A673 (cell line): ENCODE data around the gene SHC3.

Source experiments
- EZH2 ChIP-seq: fragments of 200-600 bp; sonication (generic); IDR thresholded peaks from 2 replicates; pipeline ENCODE4 v1.6.1; 2017; ENCODE audit warnings: borderline replicate concordance, low read depth, mild to moderate bottlenecking, mixed read lengths, antibody characterized with exemption, low read length; ENCODE audit not compliant: poor library complexity, severe bottlenecking
- TF ChIP-seq, protein P1 (sequence below): fragments of 300-800, 200-600 bp; sonication (generic); conservative IDR thresholded peaks from 2 replicates; pipeline ENCODE4 v1.5.1; 2017; ENCODE audit warnings: low read depth, mild to moderate bottlenecking, antibody characterized with exemption, low read length, moderate library complexity, mixed read lengths

DNA sequence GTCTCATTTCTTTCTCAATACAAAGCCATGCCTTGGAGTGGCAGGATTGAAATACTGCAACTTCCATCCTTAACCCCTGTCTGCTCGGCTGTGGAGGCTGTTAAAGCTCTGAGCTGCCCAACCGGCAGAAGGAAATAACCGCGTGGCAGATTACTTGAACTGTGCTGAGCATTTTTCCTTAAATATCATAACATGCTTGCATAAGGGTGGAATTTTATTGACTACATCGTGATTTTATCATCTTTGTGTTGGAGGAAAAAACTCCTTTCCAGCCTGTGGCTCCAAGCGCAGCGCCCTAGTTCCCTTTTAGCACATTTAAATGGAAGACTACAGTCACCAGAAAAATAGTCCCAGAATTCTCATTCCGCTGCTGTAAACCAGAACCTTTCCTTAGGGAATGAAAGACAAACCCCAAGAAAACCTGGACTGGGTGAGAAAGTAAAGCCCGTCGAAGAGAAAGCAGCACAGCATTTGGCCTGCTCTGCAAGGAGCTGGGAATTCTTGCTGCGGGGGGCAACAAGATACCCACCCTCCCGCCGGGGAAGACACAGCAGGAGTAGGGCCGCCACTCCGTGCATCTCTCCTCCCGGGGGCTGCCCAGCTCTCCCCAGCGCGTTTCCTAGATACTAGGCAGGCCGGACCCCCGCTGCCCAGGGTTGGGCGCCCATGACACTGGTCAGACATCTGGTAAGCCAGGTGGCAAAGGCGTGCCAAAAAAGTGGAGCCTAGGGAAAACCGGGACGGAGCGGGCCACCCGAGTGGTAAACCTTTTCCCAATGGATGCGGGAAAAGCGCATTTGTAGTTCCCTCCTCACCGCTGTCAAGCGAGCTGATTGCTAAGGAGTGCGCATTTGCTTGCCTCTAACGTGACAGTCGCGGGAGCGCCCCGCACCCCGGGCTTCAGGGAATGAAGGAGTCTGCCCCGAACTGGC lies 1.3 kb downstream of the SHC3 start:
- TF ChIP-seq, protein P1, sequence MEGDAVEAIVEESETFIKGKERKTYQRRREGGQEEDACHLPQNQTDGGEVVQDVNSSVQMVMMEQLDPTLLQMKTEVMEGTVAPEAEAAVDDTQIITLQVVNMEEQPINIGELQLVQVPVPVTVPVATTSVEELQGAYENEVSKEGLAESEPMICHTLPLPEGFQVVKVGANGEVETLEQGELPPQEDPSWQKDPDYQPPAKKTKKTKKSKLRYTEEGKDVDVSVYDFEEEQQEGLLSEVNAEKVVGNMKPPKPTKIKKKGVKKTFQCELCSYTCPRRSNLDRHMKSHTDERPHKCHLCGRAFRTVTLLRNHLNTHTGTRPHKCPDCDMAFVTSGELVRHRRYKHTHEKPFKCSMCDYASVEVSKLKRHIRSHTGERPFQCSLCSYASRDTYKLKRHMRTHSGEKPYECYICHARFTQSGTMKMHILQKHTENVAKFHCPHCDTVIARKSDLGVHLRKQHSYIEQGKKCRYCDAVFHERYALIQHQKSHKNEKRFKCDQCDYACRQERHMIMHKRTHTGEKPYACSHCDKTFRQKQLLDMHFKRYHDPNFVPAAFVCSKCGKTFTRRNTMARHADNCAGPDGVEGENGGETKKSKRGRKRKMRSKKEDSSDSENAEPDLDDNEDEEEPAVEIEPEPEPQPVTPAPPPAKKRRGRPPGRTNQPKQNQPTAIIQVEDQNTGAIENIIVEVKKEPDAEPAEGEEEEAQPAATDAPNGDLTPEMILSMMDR, result no peak
- TF ChIP-seq EZH2, result no peak
